K562 (cell line): Measurements from ENCODE around the gene RFWD3. TPM values are rescaled to one million over a fixed set of nuclear protein-coding genes. Genes with fewer than 3 reads are reported as not detected.

Experiments
- ATAC-seq: fragments of 200-7000 bp; cut with Tn5 transposase; 3 replicates; pipeline ENCODE4 v1.9.1; 2020; ENCODE audit warnings: moderate library complexity
- BruUV-seq: library from RNA; stranded (reverse); fragments of 400-500 nt; replicated peaks from 2 replicates; lab custom pipeline; 2021; lab: Mats Ljungman, UMichigan
- CTCF ChIA-PET: fragments of 300-600 bp; formaldehyde crosslinking; extraction: SDS; loops from one replicate; lab custom pipeline; 2021; ENCODE audit warnings: low intra/inter-chr PET ratio; lab: Yijun Ruan, JAX
- POLR2A ChIA-PET: fragments of 300-600, 350-650 bp; sonication (Branson Sonifier 250); formaldehyde crosslinking; extraction: SDS; loops from one replicate; lab custom pipeline; 2021; ENCODE audit warnings: antibody characterized with exemption, inconsistent platforms; lab: Yijun Ruan, JAX
- DNase-seq, 4 experiments: peaks; one replicate each; pipeline versions ENCODE4 v3.0.0 to v3.0.0-alpha.2; 2011 to 2018; ENCODE audit warnings: low spot score in 3 of 4, mixed read lengths in 3 of 4; ENCODE audit errors: extremely low read depth in 1 of 4
- FAIRE-seq: peaks from 2 replicates; lab custom pipeline; 2011; peaks lifted over from hg19 to GRCh38; lab: Jason Lieb, UNC
- H2AFZ ChIP-seq: 2 replicates; pipeline ENCODE4 v1.6.0; 2011; ENCODE audit warnings: low read depth, low read length, control low read depth, inconsistent platforms
- H3K27ac ChIP-seq: fragments of 200-600 bp; 3 replicates; pipeline ENCODE4 v1.8.0; 2011; ENCODE audit warnings: low read depth, mild to moderate bottlenecking, control low read depth, inconsistent platforms, low read length, moderate library complexity, mixed read lengths; ENCODE audit errors: extremely low read depth
- H3K27me3 ChIP-seq, 2 experiments: fragments of 300-600 bp in 1 of 2; 2 replicates in 1 of 2; 3 replicates in 1 of 2; pipeline versions ENCODE4 v1.6.0 to v1.8.0; 2011; ENCODE audit warnings: inconsistent platforms in 2 of 2, low read length in 2 of 2, mild to moderate bottlenecking in 1 of 2, mixed read lengths in 1 of 2, moderate library complexity in 1 of 2; ENCODE audit not compliant: control insufficient read depth in 2 of 2, insufficient read depth in 2 of 2
- H3K36me3 ChIP-seq: fragments of 300-600 bp; 3 replicates; pipeline ENCODE4 v1.8.0; 2011; ENCODE audit warnings: mild to moderate bottlenecking, low read length, inconsistent platforms; ENCODE audit not compliant: control insufficient read depth, insufficient read depth
- H3K4me1 ChIP-seq, 2 experiments: fragments of 200-600 bp in 1 of 2; replicated peaks in 1 of 2; 2 replicates in 1 of 2; 3 replicates in 1 of 2; pipeline versions ENCODE4 v1.5.1 to v1.8.0; 2011; ENCODE audit warnings: inconsistent platforms in 2 of 2, low read length in 2 of 2, mild to moderate bottlenecking in 1 of 2, mixed read lengths in 1 of 2, moderate library complexity in 1 of 2; ENCODE audit not compliant: control insufficient read depth in 2 of 2, insufficient read depth in 2 of 2
- H3K4me2 ChIP-seq: 2 replicates; pipeline ENCODE4 v1.6.1; 2011; ENCODE audit warnings: low read length, control low read depth, inconsistent platforms, mixed read lengths; ENCODE audit not compliant: insufficient read depth
- H3K4me3 ChIP-seq: fragments of 200-600 bp; sonication (generic), shearing (Covaris generic); 2 replicates; pipeline ENCODE4 v1.5.1; 2016; ENCODE audit warnings: control low read depth, inconsistent platforms
- H3K79me2 ChIP-seq: fragments of 200-600 bp; 3 replicates; pipeline ENCODE4 v1.8.0; 2011; ENCODE audit warnings: low read length, inconsistent platforms; ENCODE audit not compliant: control insufficient read depth, insufficient read depth
- H3K9ac ChIP-seq, 2 experiments: 2 replicates each; pipeline versions ENCODE4 v1.6.0 to v1.6.1; 2011; ENCODE audit warnings: low read depth in 2 of 2, low read length in 2 of 2, control low read depth in 1 of 2, inconsistent platforms in 1 of 2, mild to moderate bottlenecking in 1 of 2, mixed read lengths in 1 of 2; ENCODE audit not compliant: insufficient read depth in 1 of 2
- H3K9me1 ChIP-seq: one replicate; pipeline ENCODE4 v1.6.0; 2011; ENCODE audit warnings: inconsistent platforms, mild to moderate bottlenecking, low read length, moderate library complexity; ENCODE audit not compliant: control insufficient read depth, insufficient read depth
- H3K9me3 ChIP-seq: replicated peaks from 2 replicates; pipeline ENCODE4 v1.5.1; 2011; ENCODE audit warnings: low read depth, low read length, inconsistent platforms; ENCODE audit not compliant: control insufficient read depth, insufficient read depth
- H4K20me1 ChIP-seq: replicated peaks from 2 replicates; pipeline ENCODE4 v1.6.1; 2011; ENCODE audit warnings: low read length, inconsistent platforms, mixed read lengths; ENCODE audit not compliant: control insufficient read depth, insufficient read depth
- CCNT2 ChIP-seq: IDR thresholded peaks from 2 replicates; pipeline ENCODE4 v1.6.1; 2011; ENCODE audit warnings: borderline replicate concordance, low read depth, mild to moderate bottlenecking, moderate library complexity, mixed read lengths, low read length; ENCODE audit not compliant: insufficient read length; ENCODE audit errors: extremely low read depth
- ESRRA ChIP-seq: fragments of 450-650 bp; IDR thresholded peaks from 2 replicates; pipeline ENCODE4 v1.6.1; 2014; ENCODE audit warnings: low read depth, mild to moderate bottlenecking, moderate library complexity, borderline replicate concordance
- HDGF ChIP-seq: fragments of 450-650 bp; IDR thresholded peaks from 2 replicates; pipeline ENCODE4 v1.6.1; 2016
- MCM7 ChIP-seq, 2 experiments: fragments of 450-650 bp; IDR thresholded peaks; 2 replicates each; pipeline ENCODE4 v1.6.1; 2016 to 2018
- NFIC ChIP-seq: fragments of 450-650 bp; IDR thresholded peaks from 2 replicates; pipeline ENCODE4 v1.6.1; 2017; ENCODE audit warnings: mild to moderate bottlenecking, inconsistent platforms
- PCBP2 ChIP-seq: fragments of 200-400 bp; formaldehyde crosslinking; IDR thresholded peaks from 2 replicates; pipeline ENCODE4 v1.6.1; 2018; ENCODE audit warnings: low read length, low read depth, mild to moderate bottlenecking, moderate library complexity; ENCODE audit not compliant: poor library complexity, severe bottlenecking
- SFPQ ChIP-seq: fragments of 200-400 bp; formaldehyde crosslinking; IDR thresholded peaks from 2 replicates; pipeline ENCODE4 v1.6.1; 2017; ENCODE audit warnings: mild to moderate bottlenecking, low read depth, low read length, moderate library complexity
- TEAD4 ChIP-seq, 2 experiments: sonication (generic) in 1 of 2; formaldehyde crosslinking in 1 of 2; IDR thresholded peaks; 2 replicates each; pipeline versions ENCODE4 v1.6.1 to v1.8.0; 2012 to 2022; ENCODE audit warnings: borderline replicate concordance in 1 of 2, inconsistent platforms in 1 of 2, low read length in 1 of 2, mild to moderate bottlenecking in 1 of 2, missing genetic modification reagents in 1 of 2
- ZNF143 ChIP-seq: sonication (generic); formaldehyde crosslinking; IDR thresholded peaks from 2 replicates; pipeline ENCODE4 v1.9.0; 2022; ENCODE audit warnings: mild to moderate bottlenecking, missing genetic modification reagents
- ZNF146 ChIP-seq: IDR thresholded peaks from one replicate; pipeline ENCODE4 v1.6.1; 2018; ENCODE audit warnings: missing compliant biosample characterization; ENCODE audit not compliant: unreplicated experiment
- ZNF79 ChIP-seq: fragments of 250-450 bp; sonication (Bioruptor Pico); IDR thresholded peaks from 2 replicates; pipeline ENCODE4 v1.4.0; 2020; ENCODE audit warnings: low read depth, mild to moderate bottlenecking, moderate library complexity
- WGBS: fragments of 100-300 bp; shearing (Covaris generic); methylation state at CpG from one replicate; pipeline ENCODE4 v1.1.6; 2016; ENCODE audit warnings: low coverage, mixed read lengths; ENCODE audit not compliant: insufficient coverage; ENCODE audit errors: missing lambda C conversion rate; 5-methylcytosine and 5-hydroxymethylcytosine counted together
- in situ Hi-C: fragments of 300-500 bp; cut with MboI; formaldehyde crosslinking; loops from 4 replicates; pipeline ENCODE4 v1.15.0; 2018; ENCODE audit warnings: inconsistent platforms, mixed read lengths
- intact Hi-C: fragments of 100-400 bp; cut with micrococcal nuclease; formaldehyde crosslinking; loops from 2 replicates; pipeline ENCODE4 v1.14.2; 2022
- polyA plus RNA-seq, 8 experiments: library from polyadenylated mRNA; depleted of rRNA in 4 of 8; stranded (reverse) in 5 of 8; unstranded in 3 of 8; fragments of >200 nt; fragmentation: Nextera tagmentation in 2 of 8; fragmentation: Illumina TruSeq in 1 of 8; extraction: Ambion mirVana in 2 of 8; extraction: Trizol in 1 of 8; gene quantifications; 2 replicates each; pipeline versions ENCODE4 v1.2.1 to v1.2.3, GENCODE V29; 2011 to 2014; ENCODE audit warnings: inconsistent platforms in 1 of 8, missing spikeins in 1 of 8
- total RNA-seq, 7 experiments: library from RNA; depleted of rRNA in 6 of 7; stranded (reverse); fragments of >200 nt in 6 of 7; fragmentation: Illumina TruSeq in 2 of 7; extraction: Trizol in 2 of 7; gene quantifications; 2 replicates each; pipeline versions ENCODE4 v1.2.1 to v1.2.3, GENCODE V29; 2011 to 2021; ENCODE audit warnings: low replicate concordance in 1 of 7

Gene RFWD3
- total and polyA plus RNA-seq, 9 of the 15 experiments (the other 6 are each of a cell fraction or from before 2014, with no cell fraction given): 20.8 to 121 (median 79.0) TPM

GRCh38 chr16:74680681-74681080, 14.0 kb upstream of the RFWD3 start:
- ATAC-seq (no peak), FAIRE-seq (no peak), DNase-seq (no peak)
- intact Hi-C loops: no loop called here
- in situ Hi-C loops: no loop called here
- no peaks in the 10 kb centered on the region for H3K79me2 ChIP-seq
- no peak overlapping the region for H3K4me3 ChIP-seq
- 66% methylated on average over 6 of the region's 6 CpGs for whole genome bisulfite sequencing
- no peaks in the 10 kb centered on the region for H3K9me1 ChIP-seq
- peaks cover 0 to 5% of the 10 kb centered on the region in 2 experiments; a peak in 2 of 5 replicates for H3K27me3 ChIP-seq
- no peak overlapping the region for H3K9ac ChIP-seq
- TF ChIP-seq HDGF (no peak), ESRRA (no peak), PCBP2 (no peak), TEAD4 (IDR thresholded peaks at IDR 0.05; ENCODE audit: low read length) (no peak), TEAD4 (CRISPR knock-in tag; IDR thresholded peaks at IDR 0.05; ENCODE audit: borderline replicate concordance) (no peak), SFPQ (no peak), ZNF146 (CRISPR knock-in tag) (no peak), MCM7 (IDR thresholded peaks at IDR 0.05) (no peak), CCNT2 (no peak), ZNF143 (CRISPR knock-in tag) (no peak), ZNF79 (CRISPR knock-in tag) (no peak), NFIC (no peak)
- no peak overlapping the region for H3K4me2 ChIP-seq
- H3K9me3 ChIP-seq: no peaks in the 10 kb centered on the region
- H3K27ac ChIP-seq: no peak overlapping the region
- POLR2A ChIA-PET: interaction anchor here (0.6 to 3.0 kb wide), 3 partner anchors 11 to 64 kb away, joined by 3 to 26 read pairs (median 8); partner anchors contain the start of gene RFWD3
- CTCF ChIA-PET: interaction anchor here (0.5 kb wide), 1 partner anchor 1209 kb away, joined by 3 read pairs; no protein-coding TSS in a partner anchor
- no peaks in the 10 kb centered on the region for H4K20me1 ChIP-seq
- H3K36me3 ChIP-seq: no peaks in the 10 kb centered on the region
- no TSS peak for BruUV-seq
- H3K4me1 ChIP-seq: peaks cover 0 to 6% of the 10 kb centered on the region in 2 experiments; a peak in 1 of 5 replicates
- no peak overlapping the region for H2AFZ ChIP-seq
